ENCODE results near the gene BRSK2.

GRCh38 chr11:1433977-1434640 lies 44.4 kb downstream of the BRSK2 start:
- TF ChIP-seq CTCF (IDR thresholded peaks at IDR 0.05; ENCODE audit: poor library complexity), result no peak
- TF ChIP-seq EZH2phosphoT487 (IDR thresholded peaks at IDR 0.05; ENCODE audit: low read depth, severe bottlenecking, unreplicated experiment), result no peak
- TF ChIP-seq EZH2 (IDR thresholded peaks at IDR 0.05; ENCODE audit: borderline replicate concordance), result no peak
